ENCODE data around the gene PCMTD2.
"Not testable (repeated sequence)": the region's sequence is repeated elsewhere in the genome, so short reads cannot be mapped to it uniquely, and the experiment has no call there.

The PCMTD2 gene

GRCh38 chr20:64258071-64258823 lies 2.7 kb downstream of the PCMTD2 start:
- DNase-seq: no peak

- no peak for DNase-seq
Measured at GRCh38 chr20:64260239-64260638, 4.7 kb downstream of the PCMTD2 start.

- no peak for DNase-seq
Measured at GRCh38 chr20:64261138-64261537, 5.6 kb downstream of the PCMTD2 start.

GRCh38 chr20:64264091-64264490 lies 8.5 kb downstream of the PCMTD2 start:
- DNase-seq: no peak

GRCh38 chr20:64265201-64265600 lies 9.7 kb downstream of the PCMTD2 start:
- DNase-seq: no peak

GRCh38 chr20:64266988-64267387 lies 11.4 kb downstream of the PCMTD2 start:
- no peak for DNase-seq

GRCh38 chr20:64268174-64268573 lies 12.6 kb downstream of the PCMTD2 start:
- no peak for DNase-seq

- DNase-seq: no peak
Measured at GRCh38 chr20:64269604-64270411, 14.3 kb downstream of the PCMTD2 start.

GRCh38 chr20:64271636-64272035 lies 16.1 kb downstream of the PCMTD2 start:
- no peak for DNase-seq

- no peak for DNase-seq
Measured at GRCh38 chr20:64273109-64273508, 17.6 kb downstream of the PCMTD2 start.

GRCh38 chr20:64276817-64277216 lies 21.3 kb downstream of the PCMTD2 start:
- DNase-seq: no peak

GRCh38 chr20:64277571-64278316 lies 22.2 kb downstream of the PCMTD2 start:
- no peak for DNase-seq

- no peak for DNase-seq
Measured at GRCh38 chr20:64278317-64278681, 22.8 kb downstream of the PCMTD2 start.

GRCh38 chr20:64279826-64280459 lies 24.4 kb downstream of the PCMTD2 start:
- no peak for DNase-seq

- no peak for DNase-seq
Measured at GRCh38 chr20:64280460-64280843, 24.9 kb downstream of the PCMTD2 start.

GRCh38 chr20:64283646-64284045 lies 28.1 kb downstream of the PCMTD2 start:
- no peak for DNase-seq

- DNase-seq: peak; percentile 94
Measured at GRCh38 chr20:64285579-64286446, 30.3 kb downstream of the PCMTD2 start.

GRCh38 chr20:64286447-64287263 lies 31.1 kb downstream of the PCMTD2 start:
- DNase-seq: not testable (repeated sequence)

GRCh38 chr20:64287264-64287590 lies 31.7 kb downstream of the PCMTD2 start:
- not testable (repeated sequence) for DNase-seq

GRCh38 chr20:64292167-64292566 lies 36.6 kb downstream of the PCMTD2 start:
- not testable (repeated sequence) for DNase-seq

GRCh38 chr20:64303086-64303485 lies 47.5 kb downstream of the PCMTD2 start:
- DNase-seq: not testable (repeated sequence)
